ENCODE data around the gene ULK4. TPM values are rescaled to one million over a fixed set of nuclear protein-coding genes. Genes with fewer than 3 reads are reported as not detected.

The ULK4 gene
- total RNA-seq, 2 donors from 2014 or later, result 7.0 to 7.7 TPM

- H3K4me1 Mint-ChIP-seq, result peaks cover 13% of the 10 kb centered on the region
- H3K4me3 Mint-ChIP-seq, result no peak overlapping the region
- H3K27ac Mint-ChIP-seq, result no peak overlapping the region
- ATAC-seq (replicated peaks), result no peak
- no peaks in the 10 kb centered on the region for H3K27me3 Mint-ChIP-seq
- no peaks in the 10 kb centered on the region for H3K36me3 Mint-ChIP-seq (ENCODE audit: low read depth)
- no peaks in the 10 kb centered on the region for H3K9me3 Mint-ChIP-seq
These were observed 350.9 kb downstream of the ULK4 start for GRCh38 chr3:41611008-41611407.

- H3K36me3 Mint-ChIP-seq (ENCODE audit: low read depth), result no peaks in the 10 kb centered on the region
- H3K27ac Mint-ChIP-seq, result peak overlapping the region; percentile 53
- no peaks in the 10 kb centered on the region for H3K9me3 Mint-ChIP-seq
- peaks cover 13% of the 10 kb centered on the region for H3K4me1 Mint-ChIP-seq
- H3K27me3 Mint-ChIP-seq, result no peaks in the 10 kb centered on the region
- peak; percentile 88 for ATAC-seq (replicated peaks)
- H3K4me3 Mint-ChIP-seq, result peak overlapping the region; percentile 30
These were observed 353.6 kb downstream of the ULK4 start for GRCh38 chr3:41608347-41608746.

GRCh38 chr3:41603807-41604206 is 358.1 kb downstream of the ULK4 start:
- Mint-ChIP-seq H3K9me3 (no peaks in the 10 kb centered on the region), H3K4me3 (no peak overlapping the region)
- no peak for ATAC-seq (replicated peaks)

GRCh38 chr3:41602121-41602520 is 359.8 kb downstream of the ULK4 start:
- H3K4me3 Mint-ChIP-seq, result no peak overlapping the region
- H3K27me3 Mint-ChIP-seq, result no peaks in the 10 kb centered on the region
- H3K36me3 Mint-ChIP-seq (ENCODE audit: low read depth), result no peaks in the 10 kb centered on the region
- no peaks in the 10 kb centered on the region for H3K4me1 Mint-ChIP-seq
- no peak overlapping the region for H3K27ac Mint-ChIP-seq
- no peak for ATAC-seq (replicated peaks)
- H3K9me3 Mint-ChIP-seq, result no peaks in the 10 kb centered on the region

More at GRCh38 chr3:41603807-41604206, 358.1 kb downstream of the ULK4 start:
- Mint-ChIP-seq H3K27me3 (no peaks in the 10 kb centered on the region), H3K36me3 (ENCODE audit: low read depth) (no peaks in the 10 kb centered on the region), H3K4me1 (peaks cover 11% of the 10 kb centered on the region), H3K27ac (no peak overlapping the region)

GRCh38 chr3:41601404-41601987 is 360.4 kb downstream of the ULK4 start:
- H3K9me3 Mint-ChIP-seq, result no peaks in the 10 kb centered on the region
- ATAC-seq (replicated peaks), result peak; percentile 34
- no peaks in the 10 kb centered on the region for H3K36me3 Mint-ChIP-seq (ENCODE audit: low read depth)
- H3K27me3 Mint-ChIP-seq, result no peaks in the 10 kb centered on the region
- no peaks in the 10 kb centered on the region for H3K4me1 Mint-ChIP-seq
- no peak overlapping the region for H3K4me3 Mint-ChIP-seq
- H3K27ac Mint-ChIP-seq, result no peak overlapping the region

GRCh38 chr3:41600616-41601015 is 361.3 kb downstream of the ULK4 start:
- ATAC-seq (replicated peaks), result no peak
- no peak overlapping the region for H3K4me3 Mint-ChIP-seq
- H3K27ac Mint-ChIP-seq, result no peak overlapping the region

GRCh38 chr3:41599127-41599484 is 362.8 kb downstream of the ULK4 start:
- H3K4me3 Mint-ChIP-seq, result no peak overlapping the region
- ATAC-seq (replicated peaks), result no peak
- no peaks in the 10 kb centered on the region for H3K9me3 Mint-ChIP-seq
- no peaks in the 10 kb centered on the region for H3K4me1 Mint-ChIP-seq
- no peak overlapping the region for H3K27ac Mint-ChIP-seq
- no peaks in the 10 kb centered on the region for H3K36me3 Mint-ChIP-seq (ENCODE audit: low read depth)
- H3K27me3 Mint-ChIP-seq, result no peaks in the 10 kb centered on the region

More at GRCh38 chr3:41600616-41601015, 361.3 kb downstream of the ULK4 start:
- H3K9me3 Mint-ChIP-seq, result no peaks in the 10 kb centered on the region
- H3K4me1 Mint-ChIP-seq, result no peaks in the 10 kb centered on the region
- H3K27me3 Mint-ChIP-seq, result no peaks in the 10 kb centered on the region
- no peaks in the 10 kb centered on the region for H3K36me3 Mint-ChIP-seq (ENCODE audit: low read depth)

- H3K36me3 Mint-ChIP-seq (ENCODE audit: low read depth), result no peaks in the 10 kb centered on the region
- no peak for ATAC-seq (replicated peaks)
- no peaks in the 10 kb centered on the region for H3K4me1 Mint-ChIP-seq
- no peaks in the 10 kb centered on the region for H3K27me3 Mint-ChIP-seq
- H3K9me3 Mint-ChIP-seq, result no peaks in the 10 kb centered on the region
- no peak overlapping the region for H3K27ac Mint-ChIP-seq
- H3K4me3 Mint-ChIP-seq, result no peak overlapping the region
These were observed 363.3 kb downstream of the ULK4 start for GRCh38 chr3:41598402-41599126.

- H3K4me1 Mint-ChIP-seq, result no peaks in the 10 kb centered on the region
- H3K27me3 Mint-ChIP-seq, result no peaks in the 10 kb centered on the region
- H3K9me3 Mint-ChIP-seq, result no peaks in the 10 kb centered on the region
- no peaks in the 10 kb centered on the region for H3K36me3 Mint-ChIP-seq (ENCODE audit: low read depth)
- no peak overlapping the region for H3K4me3 Mint-ChIP-seq
- no peak for ATAC-seq (replicated peaks)
- no peak overlapping the region for H3K27ac Mint-ChIP-seq
These were observed 368.1 kb downstream of the ULK4 start for GRCh38 chr3:41593774-41594173.

GRCh38 chr3:41592753-41593510 is 369.0 kb downstream of the ULK4 start:
- no peak overlapping the region for H3K27ac Mint-ChIP-seq
- ATAC-seq (replicated peaks), result no peak
- H3K36me3 Mint-ChIP-seq (ENCODE audit: low read depth), result no peaks in the 10 kb centered on the region
- no peaks in the 10 kb centered on the region for H3K27me3 Mint-ChIP-seq
- H3K4me3 Mint-ChIP-seq, result no peak overlapping the region
- H3K9me3 Mint-ChIP-seq, result no peaks in the 10 kb centered on the region
- no peaks in the 10 kb centered on the region for H3K4me1 Mint-ChIP-seq

GRCh38 chr3:41583014-41583413 is 378.9 kb downstream of the ULK4 start:
- H3K9me3 Mint-ChIP-seq, result no peaks in the 10 kb centered on the region
- no peak for ATAC-seq (replicated peaks)
- H3K4me1 Mint-ChIP-seq, result no peaks in the 10 kb centered on the region
- H3K4me3 Mint-ChIP-seq, result no peak overlapping the region
- no peaks in the 10 kb centered on the region for H3K36me3 Mint-ChIP-seq (ENCODE audit: low read depth)
- no peak overlapping the region for H3K27ac Mint-ChIP-seq
- no peaks in the 10 kb centered on the region for H3K27me3 Mint-ChIP-seq

- no peaks in the 10 kb centered on the region for H3K4me1 Mint-ChIP-seq
- H3K36me3 Mint-ChIP-seq (ENCODE audit: low read depth), result no peaks in the 10 kb centered on the region
- no peak for ATAC-seq (replicated peaks)
- no peaks in the 10 kb centered on the region for H3K27me3 Mint-ChIP-seq
- no peak overlapping the region for H3K27ac Mint-ChIP-seq
- no peaks in the 10 kb centered on the region for H3K9me3 Mint-ChIP-seq
- H3K4me3 Mint-ChIP-seq, result no peak overlapping the region
These were observed 380.2 kb downstream of the ULK4 start for GRCh38 chr3:41581700-41582099.

GRCh38 chr3:41580274-41580959 is 381.5 kb downstream of the ULK4 start:
- no peak for ATAC-seq (replicated peaks)
- H3K27ac Mint-ChIP-seq, result no peak overlapping the region
- H3K9me3 Mint-ChIP-seq, result no peaks in the 10 kb centered on the region
- no peak overlapping the region for H3K4me3 Mint-ChIP-seq
- H3K4me1 Mint-ChIP-seq, result no peaks in the 10 kb centered on the region
- no peaks in the 10 kb centered on the region for H3K36me3 Mint-ChIP-seq (ENCODE audit: low read depth)
- H3K27me3 Mint-ChIP-seq, result no peaks in the 10 kb centered on the region

GRCh38 chr3:41579861-41580260 is 382.0 kb downstream of the ULK4 start:
- Mint-ChIP-seq H3K27me3 (no peaks in the 10 kb centered on the region), H3K9me3 (no peaks in the 10 kb centered on the region), H3K27ac (no peak overlapping the region), H3K36me3 (ENCODE audit: low read depth) (no peaks in the 10 kb centered on the region), H3K4me3 (no peak overlapping the region), H3K4me1 (no peaks in the 10 kb centered on the region)
- no peak for ATAC-seq (replicated peaks)
